GM12878 (cell line): ENCODE measurements around the gene SBDS. TPM values are rescaled to one million over a fixed set of nuclear protein-coding genes. Genes with fewer than 3 reads are reported as not detected.

ENCODE experiments used
- ATAC-seq: fragments of 200-7000 bp; cut with Tn5 transposase; 3 replicates; pipeline ENCODE4 v1.9.1; 2020; ENCODE audit warnings: mild to moderate bottlenecking, moderate library complexity
- BruUV-seq: library from RNA; stranded (reverse); fragments of 400-500 nt; replicated peaks from 2 replicates; lab custom pipeline; 2021; lab: Mats Ljungman, UMichigan
- CTCF ChIA-PET: fragments of 300-600 bp; sonication (Branson Sonifier 250); formaldehyde crosslinking; extraction: SDS; loops from one replicate; lab custom pipeline; 2021; ENCODE audit warnings: inconsistent platforms; lab: Yijun Ruan, JAX
- POLR2A ChIA-PET: fragments of 350-600 bp; formaldehyde crosslinking; extraction: SDS; loops from one replicate; lab custom pipeline; 2021; ENCODE audit warnings: inconsistent platforms; lab: Charles Lee
- RAD21 ChIA-PET: fragments of 300-600 bp; sonication (Branson Sonifier 250); formaldehyde crosslinking; loops from one replicate; lab custom pipeline; 2023; ENCODE audit warnings: antibody characterized with exemption; ENCODE audit not compliant: unreplicated experiment; lab: Charles Lee
- SMC1A ChIA-PET: fragments of 300-600 bp; sonication (Branson Sonifier 250); formaldehyde crosslinking; loops from one replicate; lab custom pipeline; 2023; ENCODE audit not compliant: unreplicated experiment, uncharacterized antibody; lab: Charles Lee
- DNase-seq: peaks from one replicate; pipeline ENCODE4 v3.0.0-alpha.2; 2011; ENCODE audit warnings: low read depth, low spot score
- FAIRE-seq: peaks from 3 replicates; lab custom pipeline; 2011; peaks lifted over from hg19 to GRCh38; lab: Jason Lieb, UNC
- H2AFZ ChIP-seq: 2 replicates; pipeline ENCODE4 v1.6.0; 2011; ENCODE audit warnings: low read depth, low read length, control low read depth; ENCODE audit not compliant: control insufficient read depth
- H3K27ac ChIP-seq: 2 replicates; pipeline ENCODE4 v1.5.1; 2011; ENCODE audit warnings: control low read depth; ENCODE audit not compliant: control insufficient read depth, insufficient read depth
- H3K27me3 ChIP-seq, 2 experiments: replicated peaks in 1 of 2; 2 replicates each; pipeline versions ENCODE4 v1.6.0 to v1.6.1; 2011; ENCODE audit warnings: low read length in 1 of 2; ENCODE audit not compliant: control insufficient read depth in 2 of 2, insufficient read depth in 2 of 2
- H3K36me3 ChIP-seq, 2 experiments: 2 replicates each; pipeline ENCODE4 v1.5.1; 2011; ENCODE audit warnings: low read length in 1 of 2; ENCODE audit not compliant: control insufficient read depth in 2 of 2, insufficient read depth in 2 of 2
- H3K4me1 ChIP-seq: 2 replicates; pipeline ENCODE4 v1.6.1; 2011; ENCODE audit warnings: mild to moderate bottlenecking, low read length, moderate library complexity, mixed read lengths; ENCODE audit not compliant: control insufficient read depth, insufficient read depth
- H3K4me2 ChIP-seq: 2 replicates; pipeline ENCODE4 v1.6.0; 2011; ENCODE audit warnings: control low read depth; ENCODE audit not compliant: control insufficient read depth, insufficient read depth
- H3K4me3 ChIP-seq: fragments of 200-600 bp; sonication (generic); 2 replicates; pipeline ENCODE4 v1.5.1; 2016
- H3K79me2 ChIP-seq: 2 replicates; pipeline ENCODE4 v1.6.0; 2011; ENCODE audit warnings: low read length; ENCODE audit not compliant: control insufficient read depth, insufficient read depth
- H3K9ac ChIP-seq: 2 replicates; pipeline ENCODE4 v1.8.0; 2011; ENCODE audit warnings: low read length, control low read depth, mixed read lengths; ENCODE audit not compliant: control insufficient read depth, insufficient read depth
- H3K9me3 ChIP-seq: replicated peaks from 3 replicates; pipeline ENCODE4 v1.5.1; 2011; ENCODE audit warnings: mild to moderate bottlenecking, low read length; ENCODE audit not compliant: control insufficient read depth, insufficient read depth
- H4K20me1 ChIP-seq: 2 replicates; pipeline ENCODE4 v1.6.0; 2011; ENCODE audit not compliant: control insufficient read depth, insufficient read depth
- CREB1 ChIP-seq: IDR thresholded peaks from 2 replicates; pipeline ENCODE4 v1.6.1; 2012; ENCODE audit warnings: low read depth, mild to moderate bottlenecking, inconsistent platforms
- CTCF ChIP-seq, 3 experiments: IDR thresholded peaks in 2 of 3; conservative IDR thresholded peaks in 1 of 3; 2 replicates each; pipeline ENCODE4 v1.5.1; 2011; ENCODE audit warnings: low read depth in 3 of 3, low read length in 3 of 3, mild to moderate bottlenecking in 3 of 3, control low read depth in 2 of 3, moderate library complexity in 2 of 3, inconsistent platforms in 1 of 3, mixed read lengths in 1 of 3; ENCODE audit not compliant: control insufficient read depth in 2 of 3, insufficient read depth in 1 of 3; ENCODE audit errors: extremely low read depth in 1 of 3
- E2F4 ChIP-seq: IDR thresholded peaks from 2 replicates; pipeline ENCODE4 v1.6.1; 2012; ENCODE audit warnings: low read depth, low read length, improper control_type of control experiment
- ELK1 ChIP-seq: IDR thresholded peaks from 2 replicates; pipeline ENCODE4 v1.6.1; 2012; ENCODE audit warnings: low read depth, low read length, improper control_type of control experiment
- GATAD2B ChIP-seq: fragments of 450-650 bp; conservative IDR thresholded peaks from 2 replicates; pipeline ENCODE4 v1.6.1; 2017; ENCODE audit warnings: low read depth, mild to moderate bottlenecking, moderate library complexity
- IRF4 ChIP-seq: IDR thresholded peaks from 2 replicates; pipeline ENCODE4 v1.6.1; 2011; ENCODE audit warnings: low read depth, low read length
- IRF5 ChIP-seq: fragments of 450-650 bp; IDR thresholded peaks from 2 replicates; pipeline ENCODE4 v1.6.1; 2017; ENCODE audit warnings: borderline replicate concordance
- MXI1 ChIP-seq: fragments of 150-350 bp; IDR thresholded peaks from 2 replicates; pipeline ENCODE4 v1.6.1; 2011; ENCODE audit warnings: low read depth, mild to moderate bottlenecking, inconsistent platforms, low read length, improper control_type of control experiment
- MYC ChIP-seq: IDR thresholded peaks from 2 replicates; pipeline ENCODE4 v1.6.1; 2011; ENCODE audit warnings: mild to moderate bottlenecking, low read length, moderate library complexity, inconsistent platforms; ENCODE audit not compliant: insufficient read depth, insufficient replicate concordance, insufficient read length, severe bottlenecking
- RCOR1 ChIP-seq: conservative IDR thresholded peaks from 2 replicates; pipeline ENCODE4 v1.6.1; 2012; ENCODE audit warnings: low read depth, low read length, improper control_type of control experiment
- WGBS: methylation state at CpG from one replicate; pipeline ENCODE4 v1.1.6; 2016; ENCODE audit warnings: low lambda C conversion rate; ENCODE audit not compliant: insufficient replicate concordance, insufficient coverage; ENCODE audit errors: missing lambda C conversion rate; 5-methylcytosine and 5-hydroxymethylcytosine counted together
- in situ Hi-C: fragments of 300-500 bp; cut with MboI; formaldehyde crosslinking; loops from 9 replicates; pipeline ENCODE4 v1.14.3; 2018; ENCODE audit warnings: mixed read lengths
- intact Hi-C: fragments of 100-400 bp; cut with micrococcal nuclease; formaldehyde crosslinking; loops from one replicate; pipeline ENCODE4 v1.14.2; 2022; ENCODE audit not compliant: unreplicated experiment
- polyA plus RNA-seq, 11 experiments: library from polyadenylated mRNA; depleted of rRNA in 4 of 11; unstranded in 6 of 11; stranded (reverse) in 5 of 11; fragments of >200 nt; fragmentation: Nextera tagmentation in 4 of 11; fragmentation: Illumina TruSeq in 1 of 11; extraction: Ambion mirVana in 4 of 11; extraction: Trizol in 1 of 11; gene quantifications; 1 replicate in 1 of 11; 2 replicates in 10 of 11; pipeline versions ENCODE4 v1.2.1 to v1.2.3, GENCODE V29; 2011 to 2016; ENCODE audit warnings: inconsistent platforms in 2 of 11, missing spikeins in 2 of 11, low read depth in 1 of 11
- total RNA-seq, 4 experiments: library from RNA; depleted of rRNA in 3 of 4; stranded (reverse); fragments of >200 nt in 3 of 4; fragmentation: Illumina TruSeq in 1 of 4; extraction: Trizol in 1 of 4; gene quantifications; 2 replicates each; pipeline versions ENCODE4 v1.2.1 to v1.2.3, GENCODE V29; 2013 to 2021

Gene SBDS
- total and polyA plus RNA-seq, 10 of the 15 experiments (the other 5 are each of a cell fraction or from before 2014, with no cell fraction given), result 22.4 to 63.0 (median 32.8) TPM

- no peaks in the 10 kb centered on the region for H4K20me1 ChIP-seq
- ATAC-seq (no peak), FAIRE-seq (no peak), DNase-seq (no peak)
- in situ Hi-C loops, result no loop called here
- ChIA-PET SMC1A (no interaction called here), RAD21 (no interaction called here), CTCF (no interaction called here), POLR2A (no interaction called here)
- H3K4me3 ChIP-seq, result no peak overlapping the region
- no peak overlapping the region for H3K9ac ChIP-seq
- no TSS peak for BruUV-seq
- WGBS, result 96% methylated on average over 4 of the region's 4 CpGs
- intact Hi-C loops, result loop anchor here (10.0 kb wide), 1 partner anchor 453 kb away; no protein-coding TSS in a partner anchor
- TF ChIP-seq IRF5 (no peak), MXI1 (no peak), CREB1 (no peak), ELK1 (no peak), RCOR1 (no peak), IRF4 (no peak), GATAD2B (no peak), MYC (no peak), CTCF (IDR thresholded peaks at IDR 0.05 in 2 of 3, conservative IDR thresholded peaks at IDR 0.05 in 1 of 3; ENCODE audit: control insufficient read depth in 2 of 3, extremely low read depth in 1 of 3, insufficient read depth in 1 of 3, low read depth in 3 of 3, low read length in 3 of 3) (no peak), E2F4 (no peak)
- no peak overlapping the region for H2AFZ ChIP-seq
- no peaks in the 10 kb centered on the region for H3K27me3 ChIP-seq
- H3K9me3 ChIP-seq, result no peaks in the 10 kb centered on the region; the same call in 2 of the 3 replicates
- H3K4me1 ChIP-seq, result no peaks in the 10 kb centered on the region
- no peak overlapping the region for H3K4me2 ChIP-seq
- H3K79me2 ChIP-seq, result no peaks in the 10 kb centered on the region
- H3K27ac ChIP-seq, result no peak overlapping the region
- H3K36me3 ChIP-seq, result peaks cover 0 to 8% of the 10 kb centered on the region in 2 experiments; a peak in 3 of 4 replicates
Measured at GRCh38 chr7:67008260-67008659, 12.9 kb upstream of the SBDS start.
